SK-N-SH (cell line): ENCODE results near the gene NAALADL2. TPM values are rescaled to one million over a fixed set of nuclear protein-coding genes. Genes with fewer than 3 reads are reported as not detected.

Experiments
- CTCF ChIA-PET: fragments of 300-600, 350-600 bp; formaldehyde crosslinking; extraction: SDS; loops from one replicate; lab custom pipeline; 2021; lab: Yijun Ruan, JAX
- POLR2A ChIA-PET: fragments of 350-600 bp; sonication (Branson Sonifier 250); formaldehyde crosslinking; extraction: SDS; loops from one replicate; lab custom pipeline; 2020; ENCODE audit warnings: antibody characterized with exemption, inconsistent platforms; lab: Yijun Ruan, JAX
- DNase-seq: peaks from one replicate; pipeline ENCODE4 v3.0.0; 2012
- H2AFZ ChIP-seq: fragments of 200-600 bp; sonication (generic); 2 replicates; pipeline ENCODE4 v1.8.1; 2016; ENCODE audit warnings: antibody characterized with exemption, mild to moderate bottlenecking, low read depth
- H3F3A ChIP-seq: fragments of 200-600 bp; sonication (generic); replicated peaks from 2 replicates; pipeline ENCODE3; 2016; ENCODE audit warnings: antibody characterized with exemption, mild to moderate bottlenecking; ENCODE audit not compliant: insufficient read depth
- H3K27ac ChIP-seq, 2 experiments: fragments of 200-500 bp in 1 of 2; fragments of 200-600 bp in 1 of 2; sonication (Bioruptor generic) in 1 of 2; sonication (generic), shearing (Covaris generic) in 1 of 2; 2 replicates each; pipeline versions ENCODE4 v1.5.1 to v1.6.1; 2014 to 2016; ENCODE audit warnings: low read depth in 2 of 2, inconsistent platforms in 1 of 2, low read length in 1 of 2, mild to moderate bottlenecking in 1 of 2, mixed read lengths in 1 of 2
- H3K27me3 ChIP-seq: fragments of 200-600 bp; sonication (generic), shearing (Covaris generic); 2 replicates; pipeline ENCODE4 v1.6.1; 2016; ENCODE audit warnings: mixed run types; ENCODE audit not compliant: insufficient read depth
- H3K36me3 ChIP-seq, 2 experiments: fragments of 200-500 bp in 1 of 2; fragments of 200-600 bp in 1 of 2; sonication (Bioruptor generic) in 1 of 2; sonication (generic) in 1 of 2; replicated peaks in 1 of 2; 2 replicates each; pipeline versions ENCODE3 to v1.5.1; 2014 to 2016; ENCODE audit warnings: low read length in 1 of 2, mild to moderate bottlenecking in 1 of 2; ENCODE audit not compliant: insufficient read depth in 2 of 2, control insufficient read depth in 1 of 2
- H3K4me1 ChIP-seq, 2 experiments: fragments of 200-500 bp in 1 of 2; fragments of 200-600 bp in 1 of 2; sonication (Bioruptor generic) in 1 of 2; sonication (generic), shearing (Covaris generic) in 1 of 2; 2 replicates each; pipeline versions ENCODE4 v1.5.1 to v1.6.1; 2014 to 2016; ENCODE audit warnings: low read depth in 1 of 2, low read length in 1 of 2, mixed run types in 1 of 2; ENCODE audit not compliant: insufficient read depth in 2 of 2, control insufficient read depth in 1 of 2
- H3K4me2 ChIP-seq: fragments of 200-600 bp; sonication (generic), shearing (Covaris generic); 2 replicates; pipeline ENCODE4 v1.6.1; 2017; ENCODE audit warnings: mixed run types
- H3K4me3 ChIP-seq, 2 experiments: fragments of 200-500 bp in 1 of 2; fragments of 200-600 bp in 1 of 2; sonication (Bioruptor generic) in 1 of 2; sonication (generic), shearing (Covaris generic) in 1 of 2; 2 replicates each; pipeline versions ENCODE4 v1.5.1 to v1.8.1; 2014 to 2016; ENCODE audit warnings: low read depth in 2 of 2, inconsistent platforms in 1 of 2, low read length in 1 of 2, mild to moderate bottlenecking in 1 of 2, mixed read lengths in 1 of 2, moderate library complexity in 1 of 2
- H3K79me2 ChIP-seq: fragments of 200-600 bp; sonication (generic); 2 replicates; pipeline ENCODE4 v1.8.1; 2017; ENCODE audit warnings: mild to moderate bottlenecking; ENCODE audit not compliant: insufficient read depth
- H3K9ac ChIP-seq: fragments of 200-600 bp; sonication (generic); 2 replicates; pipeline ENCODE4 v1.6.1; 2017; ENCODE audit warnings: mixed run types
- H3K9me2 ChIP-seq: fragments of 200-600 bp; sonication (generic); 2 replicates; pipeline ENCODE4 v1.6.1; 2017; ENCODE audit warnings: mixed run types
- H3K9me3 ChIP-seq: fragments of 200-600 bp; sonication (generic); 2 replicates; pipeline ENCODE4 v1.6.1; 2017; ENCODE audit warnings: mixed run types, mild to moderate bottlenecking, moderate library complexity
- H4K20me1 ChIP-seq: fragments of 200-600 bp; sonication (generic); 2 replicates; pipeline ENCODE4 v1.6.1; 2017; ENCODE audit warnings: mild to moderate bottlenecking, mixed run types; ENCODE audit not compliant: insufficient read depth
- ELF1 ChIP-seq: IDR thresholded peaks from 2 replicates; pipeline ENCODE4 v1.4.0; 2012
- EP300 ChIP-seq, 2 experiments: IDR thresholded peaks; 2 replicates each; pipeline versions ENCODE4 v1.4.0 to v1.6.1; 2012; ENCODE audit warnings: borderline replicate concordance in 1 of 2, low read depth in 1 of 2, low read length in 1 of 2
- EZH2phosphoT487 ChIP-seq: fragments of 200-600 bp; sonication (generic); IDR thresholded peaks from 2 replicates; pipeline ENCODE4 v1.6.1; 2017; ENCODE audit warnings: low read depth, mixed run types, mild to moderate bottlenecking, antibody characterized with exemption, moderate library complexity, borderline replicate concordance
- FOXJ3 ChIP-seq: sonication (generic); formaldehyde crosslinking; IDR thresholded peaks from 2 replicates; pipeline ENCODE4 v1.5.1; 2020; ENCODE audit warnings: mild to moderate bottlenecking, missing genetic modification reagents
- MAX ChIP-seq: IDR thresholded peaks from 2 replicates; pipeline ENCODE4 v1.4.0; 2012; ENCODE audit warnings: low read depth
- MXI1 ChIP-seq: IDR thresholded peaks from 2 replicates; pipeline ENCODE4 v1.6.1; 2012; ENCODE audit warnings: mild to moderate bottlenecking, low read depth, low read length, improper control_type of control experiment
- PBX3 ChIP-seq: IDR thresholded peaks from 2 replicates; pipeline ENCODE4; 2012
- POLR2AphosphoS5 ChIP-seq: IDR thresholded peaks from 2 replicates; pipeline ENCODE4 v1.6.1; 2012; ENCODE audit warnings: low read depth, low read length
- RAD21 ChIP-seq: IDR thresholded peaks from 2 replicates; pipeline ENCODE4 v1.6.1; 2012; ENCODE audit warnings: mild to moderate bottlenecking, low read length
- RCOR1 ChIP-seq: fragments of 150-350 bp; IDR thresholded peaks from 2 replicates; pipeline ENCODE4 v1.6.1; 2017; ENCODE audit warnings: antibody characterized with exemption, low read length
- RFX5 ChIP-seq: IDR thresholded peaks from 2 replicates; pipeline ENCODE4 v1.6.1; 2012; ENCODE audit warnings: mild to moderate bottlenecking, improper control_type of control experiment, low read length
- RXRA ChIP-seq: IDR thresholded peaks from 2 replicates; pipeline ENCODE4 v1.4.0; 2012; ENCODE audit warnings: low read depth, mild to moderate bottlenecking, borderline replicate concordance
- TAF1 ChIP-seq: IDR thresholded peaks from 2 replicates; pipeline ENCODE4 v1.6.1; 2012; ENCODE audit warnings: low read depth, mild to moderate bottlenecking, low read length, moderate library complexity, borderline replicate concordance
- TEAD4 ChIP-seq: IDR thresholded peaks from 2 replicates; pipeline ENCODE4 v1.4.0; 2012; ENCODE audit warnings: mild to moderate bottlenecking, borderline replicate concordance; ENCODE audit not compliant: insufficient read depth
- USF1 ChIP-seq: IDR thresholded peaks from 2 replicates; pipeline ENCODE4 v1.4.0; 2012; ENCODE audit warnings: low read depth, borderline replicate concordance
- USF2 ChIP-seq: fragments of 150-350 bp; IDR thresholded peaks from 2 replicates; pipeline ENCODE4 v1.6.1; 2017; ENCODE audit warnings: antibody characterized with exemption, low read length, low read depth, borderline replicate concordance
- ZBTB33 ChIP-seq: IDR thresholded peaks from 2 replicates; pipeline ENCODE4 v1.4.0; 2012; ENCODE audit warnings: low read depth, borderline replicate concordance
- WGBS: methylation state at CpG from one replicate; pipeline ENCODE4 v1.1.6; 2017; ENCODE audit warnings: low lambda C conversion rate; 5-methylcytosine and 5-hydroxymethylcytosine counted together
- polyA plus RNA-seq, 3 experiments: library from polyadenylated mRNA; depleted of rRNA; stranded (reverse); fragments of >200 nt; gene quantifications; 2 replicates each; pipeline ENCODE4 v1.2.3, GENCODE V29; 2012

Gene NAALADL2
- polyA plus RNA-seq, 1 of the 3 experiments (the other 2 are of a cell fraction), result 1.2 TPM

- Histone ChIP-seq H3K4me3 (no peak overlapping the region), H3K9ac (no peak overlapping the region), H3K79me2 (no peaks in the 10 kb centered on the region), H3K4me1 (peaks cover 0 to 3% of the 10 kb centered on the region in 2 experiments; a peak in 1 of 4 replicates), H3K4me2 (no peak overlapping the region), H3K27me3 (no peaks in the 10 kb centered on the region), H3F3A (no peaks in the 10 kb centered on the region), H3K9me2 (no peaks in the 10 kb centered on the region; the same call in 1 of the 2 replicates), H3K36me3 (no peaks in the 10 kb centered on the region), H3K27ac (no peak overlapping the region), H2AFZ (no peak overlapping the region), H3K9me3 (no peaks in the 10 kb centered on the region), H4K20me1 (no peaks in the 10 kb centered on the region)
- CTCF ChIA-PET, result interaction anchor here (0.6 kb wide), 1 partner anchor 19 kb away, joined by 3 read pairs; no protein-coding TSS in a partner anchor
- POLR2A ChIA-PET, result no interaction called here
- 71% methylated on average over 2 of the region's 2 CpGs for WGBS
- no peak for DNase-seq
- no peak for TF ChIP-seq RCOR1
- no peak for TF ChIP-seq MXI1
- no peak for TF ChIP-seq POLR2AphosphoS5
- no peak for TF ChIP-seq MAX
Measured at GRCh38 chr3:175153595-175153994, 294.5 kb downstream of the NAALADL2 start.

- H3K27ac ChIP-seq, result no peak overlapping the region
- no peaks in the 10 kb centered on the region for H3K27me3 ChIP-seq
- H3K4me2 ChIP-seq, result no peak overlapping the region
- H3F3A ChIP-seq, result no peaks in the 10 kb centered on the region
- H3K4me3 ChIP-seq, result no peak overlapping the region
- no peak overlapping the region for H3K9ac ChIP-seq
- ChIA-PET POLR2A (no interaction called here), CTCF (interaction anchor here (1.4 kb wide), 1 partner anchor 71 kb away, joined by 3 read pairs; no protein-coding TSS in a partner anchor)
- no peaks in the 10 kb centered on the region; the same call in 1 of the 2 replicates for H3K9me2 ChIP-seq
- no peaks in the 10 kb centered on the region for H3K36me3 ChIP-seq
- no peak for TF ChIP-seq RFX5
- TF ChIP-seq EP300 (IDR thresholded peaks at IDR 0.05; ENCODE audit: borderline replicate concordance in 1 of 2, low read depth in 1 of 2, low read length in 1 of 2), result no peak
- no peak for TF ChIP-seq RAD21
- no peak for TF ChIP-seq POLR2AphosphoS5
- no peak for TF ChIP-seq FOXJ3 (CRISPR knock-in tag)
- no peak for TF ChIP-seq MAX
- TF ChIP-seq RXRA, result no peak
- no peak for TF ChIP-seq TEAD4
- TF ChIP-seq ZBTB33, result no peak
- no peak for TF ChIP-seq ELF1
- TF ChIP-seq TAF1, result no peak
- no peak for TF ChIP-seq EZH2phosphoT487
- no peak for TF ChIP-seq USF1
- TF ChIP-seq PBX3, result no peak
- TF ChIP-seq USF2, result no peak
- WGBS, result 92% methylated on average over 2 of the region's 2 CpGs
- no peak for DNase-seq
- H3K4me1 ChIP-seq, result peaks cover 0 to 3% of the 10 kb centered on the region in 2 experiments; a peak in 1 of 4 replicates
- no peaks in the 10 kb centered on the region for H3K79me2 ChIP-seq
- H3K9me3 ChIP-seq, result no peaks in the 10 kb centered on the region
- H4K20me1 ChIP-seq, result no peaks in the 10 kb centered on the region
- H2AFZ ChIP-seq, result no peak overlapping the region
Measured at GRCh38 chr3:175155172-175155571, 296.0 kb downstream of the NAALADL2 start.
